OCI-LY3 (cell line): ENCODE data around the gene ADGRF3.

Experiments used
- EZH2phosphoT487 ChIP-seq: fragments of 200-600 bp; shearing (Covaris generic); IDR thresholded peaks from 2 replicates; pipeline ENCODE4 v1.6.1; 2018; ENCODE audit warnings: antibody characterized with exemption, mixed run types, low read depth
- TF ChIP-seq, protein P1 (sequence below): fragments of 200-600, 300-600 bp; sonication (generic); IDR thresholded peaks from 2 replicates; pipeline ENCODE4 v1.5.1; 2014; ENCODE audit warnings: antibody characterized with exemption, low read length, low read depth

DNA sequence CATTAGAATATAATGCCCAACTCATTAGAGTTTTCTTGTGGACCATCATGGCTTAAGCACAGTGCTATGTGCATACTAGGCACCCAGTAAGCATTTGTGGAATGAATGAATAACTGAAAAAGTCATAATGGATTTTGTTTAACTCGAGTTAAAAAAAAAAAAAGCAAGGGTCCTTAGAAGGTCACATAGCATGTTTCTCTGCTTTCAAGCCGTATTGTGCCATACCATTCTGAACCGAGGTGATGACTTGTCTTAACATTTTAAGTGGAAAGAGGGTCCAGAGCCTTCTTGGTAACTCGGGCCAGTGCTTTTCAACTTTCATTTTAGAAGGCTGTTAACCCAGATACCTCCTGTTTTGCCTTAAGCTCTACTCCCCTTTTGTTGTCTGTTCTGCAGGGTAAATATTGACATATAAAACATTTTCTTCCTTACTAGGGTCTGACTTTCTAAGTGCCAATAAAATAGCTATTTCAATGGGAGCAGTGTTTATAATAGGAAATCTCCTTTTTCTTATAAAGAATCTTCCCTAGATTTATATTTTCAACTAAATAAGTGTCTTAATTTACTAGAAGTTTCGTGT, 787 bp upstream of the ADGRF3 start:
- TF ChIP-seq EZH2phosphoT487 = no peak
- TF ChIP-seq, protein P1, sequence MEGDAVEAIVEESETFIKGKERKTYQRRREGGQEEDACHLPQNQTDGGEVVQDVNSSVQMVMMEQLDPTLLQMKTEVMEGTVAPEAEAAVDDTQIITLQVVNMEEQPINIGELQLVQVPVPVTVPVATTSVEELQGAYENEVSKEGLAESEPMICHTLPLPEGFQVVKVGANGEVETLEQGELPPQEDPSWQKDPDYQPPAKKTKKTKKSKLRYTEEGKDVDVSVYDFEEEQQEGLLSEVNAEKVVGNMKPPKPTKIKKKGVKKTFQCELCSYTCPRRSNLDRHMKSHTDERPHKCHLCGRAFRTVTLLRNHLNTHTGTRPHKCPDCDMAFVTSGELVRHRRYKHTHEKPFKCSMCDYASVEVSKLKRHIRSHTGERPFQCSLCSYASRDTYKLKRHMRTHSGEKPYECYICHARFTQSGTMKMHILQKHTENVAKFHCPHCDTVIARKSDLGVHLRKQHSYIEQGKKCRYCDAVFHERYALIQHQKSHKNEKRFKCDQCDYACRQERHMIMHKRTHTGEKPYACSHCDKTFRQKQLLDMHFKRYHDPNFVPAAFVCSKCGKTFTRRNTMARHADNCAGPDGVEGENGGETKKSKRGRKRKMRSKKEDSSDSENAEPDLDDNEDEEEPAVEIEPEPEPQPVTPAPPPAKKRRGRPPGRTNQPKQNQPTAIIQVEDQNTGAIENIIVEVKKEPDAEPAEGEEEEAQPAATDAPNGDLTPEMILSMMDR = no peak
